Astrocyte (in vitro differentiated cells and primary cell): ENCODE measurements around the gene FGFBP1.

Experiments used
- CTCF ChIP-seq: IDR thresholded peaks from 2 replicates; pipeline ENCODE4 v1.5.1; 2011; ENCODE audit warnings: low read depth, mild to moderate bottlenecking, inconsistent platforms, low read length, moderate library complexity; ENCODE audit not compliant: insufficient read depth
- EZH2 ChIP-seq: IDR thresholded peaks from 2 replicates; pipeline ENCODE4 v1.6.1; 2012; ENCODE audit warnings: mild to moderate bottlenecking, low read length, inconsistent platforms; ENCODE audit not compliant: insufficient read depth

DNA sequence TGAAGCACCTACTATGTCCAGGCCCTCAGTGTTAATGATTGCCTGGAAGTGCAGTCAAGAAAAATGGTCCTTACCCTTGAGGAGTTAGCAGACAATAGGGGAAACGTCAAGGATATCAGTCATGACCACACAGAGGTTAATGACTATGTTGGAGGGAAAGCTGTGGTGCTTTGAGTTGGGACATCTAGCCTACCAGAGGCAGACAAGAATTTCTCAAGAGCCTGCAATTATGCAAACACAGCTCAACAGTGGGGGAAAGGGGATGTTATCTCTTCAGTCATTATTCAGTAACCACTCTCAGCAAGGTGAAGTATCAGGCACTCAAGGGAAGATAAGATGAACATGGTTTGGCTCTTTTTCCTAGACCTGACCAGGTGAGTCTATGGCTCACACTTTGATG lies 7.0 kb upstream of the FGFBP1 start:
- TF ChIP-seq CTCF (no peak), EZH2 (no peak)
